Transverse colon (tissue), 3 donors: ENCODE measurements around the gene TRPC6.

ENCODE experiments used
- EP300 ChIP-seq: sonication (generic); formaldehyde crosslinking; IDR thresholded peaks from one replicate; pipeline ENCODE4 v1.6.1; 2017; ENCODE audit warnings: antibody characterized with exemption, low read depth
- TF ChIP-seq, protein P1 (sequence below), 5 experiments: fragments of 200-600 bp in 3 of 5; fragments of 450-650 bp in 2 of 5; sonication (generic) in 3 of 5; IDR thresholded peaks; 1 replicate in 2 of 5; 2 replicates in 3 of 5; pipeline ENCODE4 v1.5.1; 2016 to 2017; ENCODE audit warnings: antibody characterized with exemption in 5 of 5, inconsistent platforms in 3 of 5, mild to moderate bottlenecking in 2 of 5, moderate library complexity in 1 of 5

- TF ChIP-seq, protein P1, sequence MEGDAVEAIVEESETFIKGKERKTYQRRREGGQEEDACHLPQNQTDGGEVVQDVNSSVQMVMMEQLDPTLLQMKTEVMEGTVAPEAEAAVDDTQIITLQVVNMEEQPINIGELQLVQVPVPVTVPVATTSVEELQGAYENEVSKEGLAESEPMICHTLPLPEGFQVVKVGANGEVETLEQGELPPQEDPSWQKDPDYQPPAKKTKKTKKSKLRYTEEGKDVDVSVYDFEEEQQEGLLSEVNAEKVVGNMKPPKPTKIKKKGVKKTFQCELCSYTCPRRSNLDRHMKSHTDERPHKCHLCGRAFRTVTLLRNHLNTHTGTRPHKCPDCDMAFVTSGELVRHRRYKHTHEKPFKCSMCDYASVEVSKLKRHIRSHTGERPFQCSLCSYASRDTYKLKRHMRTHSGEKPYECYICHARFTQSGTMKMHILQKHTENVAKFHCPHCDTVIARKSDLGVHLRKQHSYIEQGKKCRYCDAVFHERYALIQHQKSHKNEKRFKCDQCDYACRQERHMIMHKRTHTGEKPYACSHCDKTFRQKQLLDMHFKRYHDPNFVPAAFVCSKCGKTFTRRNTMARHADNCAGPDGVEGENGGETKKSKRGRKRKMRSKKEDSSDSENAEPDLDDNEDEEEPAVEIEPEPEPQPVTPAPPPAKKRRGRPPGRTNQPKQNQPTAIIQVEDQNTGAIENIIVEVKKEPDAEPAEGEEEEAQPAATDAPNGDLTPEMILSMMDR (IDR thresholded peaks at IDR 0.05) = no peak
- no peak for TF ChIP-seq EP300
Measured at GRCh38 chr11:101446238-101446637, 137.6 kb downstream of the TRPC6 start.
